Measurements from ENCODE around the gene MAP3K14. TPM values are rescaled to one million over a fixed set of nuclear protein-coding genes. Genes with fewer than 3 reads are reported as not detected.

MAP3K14 gene
- total and polyA plus RNA-seq, 9 donors: 2.4 to 19.8 (median 10.7) TPM

DNA sequence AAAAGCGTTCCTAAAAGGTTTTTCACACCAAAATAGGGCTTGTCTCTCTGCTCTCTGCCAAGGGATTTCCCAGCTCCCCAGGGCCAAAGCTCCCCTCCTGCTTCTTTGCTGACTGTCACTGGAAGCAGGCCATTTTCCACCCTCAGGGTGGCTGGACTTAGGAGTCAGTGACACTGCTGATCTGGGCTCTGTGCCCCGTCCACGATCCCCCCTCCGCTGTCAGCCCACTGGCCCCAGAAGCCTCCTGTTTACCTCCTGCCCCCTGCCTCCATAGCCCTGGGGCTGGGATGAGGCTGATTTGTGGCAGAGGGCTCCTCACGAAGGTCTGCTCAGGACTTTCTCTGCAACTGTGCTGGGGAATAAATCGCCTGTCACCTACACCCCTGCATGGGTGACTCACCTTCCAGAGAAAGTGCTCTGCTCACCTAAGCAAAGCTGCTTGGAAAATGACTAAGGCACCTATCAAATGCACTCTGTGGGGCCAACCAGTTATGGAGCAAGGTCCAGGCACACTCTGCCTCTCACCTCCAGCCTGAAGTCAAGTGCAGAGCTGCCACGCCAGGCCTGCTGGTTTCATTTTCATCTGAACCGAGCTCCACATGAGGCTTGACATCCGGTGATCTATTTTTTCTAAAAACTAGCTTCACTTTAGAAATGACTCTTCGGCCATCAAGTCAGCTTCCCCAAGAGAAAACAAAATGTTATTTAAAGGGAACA lies 4.9 kb downstream of the MAP3K14 start:
- H3K4me3 ChIP-seq: no peak overlapping the region
- H3K27ac ChIP-seq: peak overlapping the region in 1 of 2 donors; percentile 55
- no peaks in the 10 kb centered on the region for H3K9me3 ChIP-seq
- H3K4me1 ChIP-seq (ENCODE audit: insufficient read depth): peaks cover 22% of the 10 kb centered on the region
- intact Hi-C loops (cut with DNase I): loop anchor here in 1 of 4 donors (10.0 kb wide), 1 partner anchor 177 kb away; the partner anchor contains the start of genes ACBD4 and PLCD3
- DNase-seq: peak in 1 of 5 donors; percentile 39
- H3K36me3 ChIP-seq: no peaks in the 10 kb centered on the region
- 51 to 57% (median 53%) methylated on average over 10 of the region's 10 CpGs for WGBS, 3 donors
- H3K27me3 ChIP-seq: no peaks in the 10 kb centered on the region
- no peak for TF ChIP-seq CTCF (IDR thresholded peaks at IDR 0.05)
- TF ChIP-seq EP300 (IDR thresholded peaks at IDR 0.05): no peak
- no peak for TF ChIP-seq POLR2A (IDR thresholded peaks at IDR 0.05)

- Histone ChIP-seq H3K36me3 (no peaks in the 10 kb centered on the region), H3K4me1 (ENCODE audit: insufficient read depth) (peaks cover 22% of the 10 kb centered on the region), H3K27me3 (no peaks in the 10 kb centered on the region), H3K9me3 (no peaks in the 10 kb centered on the region), H3K27ac (no peak overlapping the region), H3K4me3 (no peak overlapping the region)
- no peak for DNase-seq
- intact Hi-C loops (cut with DNase I): loop anchor here in 1 of 4 donors (10.0 kb wide), 1 partner anchor 177 kb away; the partner anchor contains the start of genes ACBD4 and PLCD3
- no peak for TF ChIP-seq POLR2A (IDR thresholded peaks at IDR 0.05)
- no peak for TF ChIP-seq EP300 (IDR thresholded peaks at IDR 0.05)
- no peak for TF ChIP-seq CTCF (IDR thresholded peaks at IDR 0.05)
- 87 to 94% (median 91%) methylated on average over 4 of the region's 4 CpGs for WGBS, 3 donors
These were observed 5.4 kb downstream of the MAP3K14 start for GRCh38 chr17:45311401-45311759.

DNA sequence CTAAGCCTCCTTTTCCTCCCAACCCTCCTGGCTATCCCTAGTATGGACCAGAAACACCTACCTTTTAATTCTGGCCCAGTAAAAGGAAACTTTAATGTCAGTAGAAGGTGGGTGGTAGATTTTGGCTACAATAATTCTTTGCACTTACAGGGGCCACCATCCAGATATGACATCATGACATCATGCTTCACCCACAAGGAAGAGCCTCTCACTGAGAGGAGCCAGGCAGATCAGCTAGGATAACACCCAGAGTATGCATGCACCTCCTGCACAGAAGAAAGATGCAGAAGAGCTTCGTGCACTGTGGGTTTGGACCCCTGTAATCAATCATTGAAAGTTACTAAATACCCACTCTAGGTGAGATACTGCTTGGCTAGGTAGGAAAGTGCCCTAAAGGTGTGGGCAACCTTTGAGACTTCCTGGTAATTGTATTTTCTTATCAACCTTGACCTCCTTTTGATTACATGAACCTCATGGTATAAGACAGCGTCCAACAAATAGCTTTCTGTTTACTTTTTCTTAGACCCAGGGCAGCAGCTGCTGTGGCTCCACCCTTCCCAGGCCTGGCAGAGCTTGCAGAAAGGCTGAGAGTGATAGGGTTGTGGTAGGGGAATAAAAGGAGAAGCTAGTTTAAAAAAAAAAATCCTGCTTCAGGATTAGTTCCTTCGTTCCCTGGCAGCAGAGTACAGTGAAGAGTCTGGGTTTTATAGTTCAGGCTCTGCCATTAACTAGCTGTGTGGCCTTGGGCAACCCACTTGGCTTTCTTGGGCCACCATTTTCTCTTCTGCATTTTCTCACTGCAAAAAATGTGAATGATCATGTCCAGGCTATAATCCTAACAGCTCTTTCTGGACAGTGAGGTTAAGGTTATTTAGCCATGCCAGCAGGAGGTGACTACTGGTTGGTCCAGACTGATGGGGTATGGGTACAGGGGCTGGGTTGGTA lies 6.2 kb downstream of the MAP3K14 start:
- 24 to 34% (median 29%) methylated on average over 3 of the region's 3 CpGs for WGBS, 3 donors
- intact Hi-C loops (cut with DNase I): loop anchor here in 1 of 4 donors (10.0 kb wide), 1 partner anchor 176 kb away; the partner anchor contains the start of genes ACBD4 and PLCD3
- H3K4me1 ChIP-seq (ENCODE audit: insufficient read depth): peaks cover 22% of the 10 kb centered on the region

More for the DNA sequence above, 6.2 kb downstream of the MAP3K14 start:
- no peak overlapping the region for H3K27ac ChIP-seq
- no peak for DNase-seq
- no peaks in the 10 kb centered on the region for H3K9me3 ChIP-seq
- no peaks in the 10 kb centered on the region for H3K27me3 ChIP-seq
- H3K4me3 ChIP-seq: no peak overlapping the region
- no peaks in the 10 kb centered on the region for H3K36me3 ChIP-seq
- TF ChIP-seq EP300 (IDR thresholded peaks at IDR 0.05): no peak
- TF ChIP-seq CTCF (IDR thresholded peaks at IDR 0.05): no peak
- no peak for TF ChIP-seq POLR2A (IDR thresholded peaks at IDR 0.05)

Data from ovary (tissue), 9 donors.